ENCODE measurements around the gene ATXN1.

GRCh38 chr6:16608444-16608843 is 152.8 kb downstream of the ATXN1 start:
- TF ChIP-seq, protein P1, sequence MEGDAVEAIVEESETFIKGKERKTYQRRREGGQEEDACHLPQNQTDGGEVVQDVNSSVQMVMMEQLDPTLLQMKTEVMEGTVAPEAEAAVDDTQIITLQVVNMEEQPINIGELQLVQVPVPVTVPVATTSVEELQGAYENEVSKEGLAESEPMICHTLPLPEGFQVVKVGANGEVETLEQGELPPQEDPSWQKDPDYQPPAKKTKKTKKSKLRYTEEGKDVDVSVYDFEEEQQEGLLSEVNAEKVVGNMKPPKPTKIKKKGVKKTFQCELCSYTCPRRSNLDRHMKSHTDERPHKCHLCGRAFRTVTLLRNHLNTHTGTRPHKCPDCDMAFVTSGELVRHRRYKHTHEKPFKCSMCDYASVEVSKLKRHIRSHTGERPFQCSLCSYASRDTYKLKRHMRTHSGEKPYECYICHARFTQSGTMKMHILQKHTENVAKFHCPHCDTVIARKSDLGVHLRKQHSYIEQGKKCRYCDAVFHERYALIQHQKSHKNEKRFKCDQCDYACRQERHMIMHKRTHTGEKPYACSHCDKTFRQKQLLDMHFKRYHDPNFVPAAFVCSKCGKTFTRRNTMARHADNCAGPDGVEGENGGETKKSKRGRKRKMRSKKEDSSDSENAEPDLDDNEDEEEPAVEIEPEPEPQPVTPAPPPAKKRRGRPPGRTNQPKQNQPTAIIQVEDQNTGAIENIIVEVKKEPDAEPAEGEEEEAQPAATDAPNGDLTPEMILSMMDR (conservative IDR thresholded peaks at IDR 0.05; ENCODE audit: low read length) = no peak
- TF ChIP-seq EZH2phosphoT487 (IDR thresholded peaks at IDR 0.05; ENCODE audit: borderline replicate concordance) = no peak

Data from Loucy (cell line).